GM12872 (cell line): ENCODE measurements around the gene SYK.

Source experiments
- TF ChIP-seq, protein P1 (sequence below): IDR thresholded peaks from 3 replicates; pipeline ENCODE4 v1.5.1; 2011; ENCODE audit warnings: low read depth, mild to moderate bottlenecking, low read length, moderate library complexity; ENCODE audit not compliant: insufficient read depth

SYK gene

DNA sequence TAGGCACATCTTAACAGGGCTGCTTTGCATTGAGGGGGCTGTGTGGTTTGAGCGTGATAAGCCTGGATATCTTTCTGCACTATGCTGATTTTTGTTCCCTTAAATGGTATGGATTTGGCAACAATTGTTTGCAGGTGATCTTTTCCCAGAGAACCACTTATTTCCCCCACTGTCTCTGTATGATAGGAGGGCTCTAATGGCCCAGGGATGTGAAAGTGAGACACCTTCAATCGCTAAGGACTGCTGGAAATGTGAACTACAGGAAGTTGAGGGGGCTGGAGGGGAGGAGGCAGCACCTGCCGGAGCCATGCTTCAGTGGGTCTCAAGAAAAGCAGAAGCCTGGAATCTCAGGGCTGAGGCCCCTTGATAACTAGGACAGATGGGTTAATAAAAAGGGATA is 29.4 kb downstream of the SYK start:
- TF ChIP-seq, protein P1, sequence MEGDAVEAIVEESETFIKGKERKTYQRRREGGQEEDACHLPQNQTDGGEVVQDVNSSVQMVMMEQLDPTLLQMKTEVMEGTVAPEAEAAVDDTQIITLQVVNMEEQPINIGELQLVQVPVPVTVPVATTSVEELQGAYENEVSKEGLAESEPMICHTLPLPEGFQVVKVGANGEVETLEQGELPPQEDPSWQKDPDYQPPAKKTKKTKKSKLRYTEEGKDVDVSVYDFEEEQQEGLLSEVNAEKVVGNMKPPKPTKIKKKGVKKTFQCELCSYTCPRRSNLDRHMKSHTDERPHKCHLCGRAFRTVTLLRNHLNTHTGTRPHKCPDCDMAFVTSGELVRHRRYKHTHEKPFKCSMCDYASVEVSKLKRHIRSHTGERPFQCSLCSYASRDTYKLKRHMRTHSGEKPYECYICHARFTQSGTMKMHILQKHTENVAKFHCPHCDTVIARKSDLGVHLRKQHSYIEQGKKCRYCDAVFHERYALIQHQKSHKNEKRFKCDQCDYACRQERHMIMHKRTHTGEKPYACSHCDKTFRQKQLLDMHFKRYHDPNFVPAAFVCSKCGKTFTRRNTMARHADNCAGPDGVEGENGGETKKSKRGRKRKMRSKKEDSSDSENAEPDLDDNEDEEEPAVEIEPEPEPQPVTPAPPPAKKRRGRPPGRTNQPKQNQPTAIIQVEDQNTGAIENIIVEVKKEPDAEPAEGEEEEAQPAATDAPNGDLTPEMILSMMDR = no peak

- TF ChIP-seq, protein P1 = no peak
These were observed 30.6 kb downstream of the SYK start for GRCh38 chr9:90832261-90832660.

GRCh38 chr9:90834828-90835595 is 33.4 kb downstream of the SYK start:
- TF ChIP-seq, protein P1 = peak; percentile 44

- TF ChIP-seq, protein P1 = no peak
These were observed 34.9 kb downstream of the SYK start for GRCh38 chr9:90836411-90837080.

DNA sequence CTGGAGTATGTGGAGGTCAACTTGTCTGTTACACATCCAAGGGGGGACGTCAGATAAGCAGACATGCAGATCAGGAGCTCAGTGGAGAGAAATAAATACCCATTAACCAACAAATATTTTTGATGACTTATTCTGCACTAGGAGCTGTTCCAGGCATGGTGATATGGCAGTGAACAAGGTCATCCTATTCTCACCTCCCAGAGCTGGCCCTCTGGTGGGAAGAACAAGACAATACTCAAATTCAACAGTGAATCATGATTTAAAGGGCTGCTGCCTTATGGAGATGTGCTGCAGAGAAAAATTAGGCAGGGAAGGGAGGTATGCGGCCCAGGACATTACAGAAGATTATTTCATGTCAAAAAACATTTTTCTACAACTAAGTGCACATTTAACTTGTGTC is 36.5 kb downstream of the SYK start:
- TF ChIP-seq, protein P1 = peak; percentile 33; the same call in 2 of the 3 replicates

DNA sequence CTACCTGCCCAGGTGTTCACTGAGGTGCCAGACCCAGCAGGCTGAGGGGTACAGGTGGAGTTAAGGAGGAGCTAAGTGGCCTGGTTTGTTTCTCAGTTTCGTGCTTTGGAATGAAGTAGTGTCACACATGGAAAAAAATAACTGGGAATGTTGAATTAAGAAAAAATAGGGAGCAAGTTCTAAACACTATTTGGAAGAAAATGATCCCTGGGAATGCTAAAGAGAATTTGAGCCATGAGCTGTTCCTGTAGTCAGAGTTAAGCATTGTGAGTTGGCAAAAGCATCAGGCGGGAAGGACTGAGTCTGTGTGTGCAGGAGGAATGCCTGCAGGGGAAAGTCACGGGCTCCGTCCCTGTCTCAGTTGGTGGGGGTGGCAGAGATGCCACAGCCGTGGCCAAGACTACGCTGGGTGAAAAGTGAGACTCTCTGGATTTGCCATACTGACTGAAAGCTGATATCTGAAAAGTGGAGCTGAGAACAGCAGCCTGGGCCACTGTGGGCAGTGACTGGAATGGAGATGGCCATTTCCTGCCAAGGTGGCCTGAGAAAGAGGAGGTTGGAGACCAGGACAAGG is 37.0 kb downstream of the SYK start:
- TF ChIP-seq, protein P1 = no peak

DNA sequence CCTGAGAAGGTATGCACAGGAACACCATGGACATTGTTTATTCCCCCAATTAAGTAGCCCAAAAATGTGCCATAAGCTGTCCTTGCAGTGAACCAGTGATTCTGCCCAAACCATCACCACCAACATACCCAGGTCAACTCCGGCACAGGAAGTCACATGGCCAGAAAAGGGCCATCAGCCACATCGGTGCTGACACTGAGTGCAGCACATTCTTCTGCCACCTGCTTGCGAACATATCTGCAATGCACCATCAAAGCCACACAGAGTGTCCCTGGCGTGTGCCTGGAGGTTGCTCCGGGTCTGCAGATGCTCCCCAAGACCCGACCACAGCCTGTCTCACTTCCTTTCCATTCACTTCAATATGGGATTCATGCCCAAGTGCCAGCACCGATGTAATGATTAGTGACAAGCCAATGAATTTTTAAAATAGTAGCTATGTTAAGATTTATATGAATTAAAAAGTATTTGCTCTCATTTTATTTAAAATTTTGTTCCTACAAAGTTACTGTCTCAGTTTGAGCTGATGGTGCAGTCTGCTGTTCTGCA is 37.6 kb downstream of the SYK start:
- TF ChIP-seq, protein P1 = peak; percentile 16; the same call in 1 of the 3 replicates
